Measurements from ENCODE around the gene DAPK2.

Gene DAPK2

DNA sequence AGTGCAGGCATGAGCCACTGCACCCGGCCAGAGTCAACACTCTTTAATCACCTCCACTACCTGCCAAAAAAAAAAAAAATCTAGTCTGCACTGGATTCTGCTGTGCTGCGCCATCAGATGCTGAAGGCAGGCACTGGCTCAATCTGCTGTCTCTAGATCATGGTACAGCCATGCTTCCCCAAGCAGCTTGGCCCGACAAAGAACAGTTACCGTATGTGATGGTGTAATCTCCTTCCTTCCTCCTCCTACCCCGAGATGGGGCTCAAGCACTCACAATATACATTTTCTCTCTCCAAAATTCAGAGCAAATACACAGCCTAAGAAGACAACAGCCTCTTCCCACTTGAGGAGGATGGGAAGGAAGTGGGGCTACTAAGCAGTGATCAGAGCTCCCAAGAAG lies 45.1 kb downstream of the DAPK2 start:
- TF ChIP-seq GATA2 (IDR thresholded peaks at IDR 0.05; ENCODE audit: low read depth, low read length) = no peak
- TF ChIP-seq GATA3 (IDR thresholded peaks at IDR 0.05; ENCODE audit: low read depth, low read length) = no peak

GRCh38 chr15:64000183-64000951 lies 45.9 kb downstream of the DAPK2 start:
- no peak for TF ChIP-seq GATA2 (IDR thresholded peaks at IDR 0.05; ENCODE audit: low read depth, low read length)
- TF ChIP-seq GATA3 (IDR thresholded peaks at IDR 0.05; ENCODE audit: low read depth, low read length) = no peak

DNA sequence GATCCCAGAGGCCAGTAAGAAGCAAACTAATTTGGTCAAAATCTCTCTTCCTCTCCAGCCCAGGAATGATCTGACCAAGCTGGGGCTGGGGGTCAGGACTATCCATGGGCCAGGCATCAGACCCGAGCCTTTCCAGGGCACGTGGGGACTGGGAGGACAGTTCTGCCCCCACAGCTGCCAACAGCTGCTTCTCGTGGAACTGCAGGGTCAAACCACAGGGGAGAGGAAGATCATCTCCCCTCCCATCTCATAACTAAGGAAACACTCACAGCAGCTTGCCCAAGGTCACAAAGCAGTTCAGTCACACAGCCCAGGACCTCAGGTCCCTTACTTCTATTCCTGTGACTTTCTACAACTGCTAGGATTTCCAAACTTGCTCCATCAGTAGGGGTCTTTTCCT lies 47.1 kb downstream of the DAPK2 start:
- TF ChIP-seq GATA3 (IDR thresholded peaks at IDR 0.05; ENCODE audit: low read depth, low read length) (no peak), GATA2 (IDR thresholded peaks at IDR 0.05; ENCODE audit: low read depth, low read length) (no peak)

GRCh38 chr15:63998489-63998888 lies 47.8 kb downstream of the DAPK2 start:
- TF ChIP-seq GATA2 (IDR thresholded peaks at IDR 0.05; ENCODE audit: low read depth, low read length) = no peak
- no peak for TF ChIP-seq GATA3 (IDR thresholded peaks at IDR 0.05; ENCODE audit: low read depth, low read length)

GRCh38 chr15:63997715-63998442 lies 48.4 kb downstream of the DAPK2 start:
- TF ChIP-seq GATA3 (IDR thresholded peaks at IDR 0.05; ENCODE audit: low read depth, low read length) (no peak), GATA2 (IDR thresholded peaks at IDR 0.05; ENCODE audit: low read depth, low read length) (no peak)

GRCh38 chr15:63996794-63997357 lies 49.4 kb downstream of the DAPK2 start:
- TF ChIP-seq GATA3 (IDR thresholded peaks at IDR 0.05; ENCODE audit: low read depth, low read length) = no peak
- no peak for TF ChIP-seq GATA2 (IDR thresholded peaks at IDR 0.05; ENCODE audit: low read depth, low read length)

- no peak for TF ChIP-seq GATA3 (IDR thresholded peaks at IDR 0.05; ENCODE audit: low read depth, low read length)
- TF ChIP-seq GATA2 (IDR thresholded peaks at IDR 0.05; ENCODE audit: low read depth, low read length) = no peak
Measured at GRCh38 chr15:63995789-63996188, 50.5 kb downstream of the DAPK2 start.

DNA sequence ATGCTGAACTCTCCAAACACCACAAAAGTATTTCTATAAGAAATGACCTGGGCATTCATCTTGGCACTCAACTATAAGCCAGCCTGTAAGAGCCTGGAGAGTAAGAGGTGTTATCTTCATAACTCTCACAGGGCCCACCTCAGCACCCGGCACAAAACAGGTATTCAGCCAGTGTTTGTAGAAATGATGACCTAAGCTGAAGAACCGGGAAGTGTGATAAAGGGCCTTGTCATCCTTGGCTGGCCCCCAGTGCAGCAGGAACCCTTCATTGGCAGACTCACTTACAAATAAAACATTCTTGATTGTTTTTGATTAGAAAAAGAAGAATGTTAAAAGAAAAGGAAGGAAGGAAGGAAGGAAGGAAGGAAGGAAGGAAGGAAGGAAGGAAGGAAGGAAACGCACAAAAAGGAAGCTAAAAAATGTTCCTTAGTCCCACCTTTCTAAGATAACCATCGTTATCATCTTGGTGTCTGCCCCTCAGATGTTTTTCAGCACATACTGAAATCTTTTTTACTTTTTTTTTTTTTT lies 52.1 kb downstream of the DAPK2 start:
- TF ChIP-seq GATA2 (IDR thresholded peaks at IDR 0.05; ENCODE audit: low read depth, low read length) (no peak), GATA3 (IDR thresholded peaks at IDR 0.05; ENCODE audit: low read depth, low read length) (no peak)

DNA sequence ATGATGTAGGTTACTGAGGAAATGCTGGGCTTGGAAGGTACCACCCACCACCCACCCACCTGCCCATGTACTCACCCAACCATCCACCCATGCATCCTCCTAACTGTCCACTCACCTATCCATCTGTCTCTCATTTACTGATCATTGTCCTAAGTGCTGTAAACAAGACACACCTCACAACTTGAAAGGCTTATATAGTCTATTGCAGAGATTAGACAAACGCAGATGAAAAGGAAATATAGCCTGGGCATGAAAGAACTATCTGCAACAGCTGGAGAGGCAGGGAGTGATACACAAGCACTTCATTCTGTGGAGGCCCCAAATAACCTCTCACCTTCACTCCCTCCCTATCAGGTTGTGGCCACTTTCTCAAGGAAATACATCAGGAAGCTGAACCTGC lies 54.0 kb downstream of the DAPK2 start:
- no peak for TF ChIP-seq GATA2 (IDR thresholded peaks at IDR 0.05; ENCODE audit: low read depth, low read length)
- no peak for TF ChIP-seq GATA3 (IDR thresholded peaks at IDR 0.05; ENCODE audit: low read depth, low read length)

DNA sequence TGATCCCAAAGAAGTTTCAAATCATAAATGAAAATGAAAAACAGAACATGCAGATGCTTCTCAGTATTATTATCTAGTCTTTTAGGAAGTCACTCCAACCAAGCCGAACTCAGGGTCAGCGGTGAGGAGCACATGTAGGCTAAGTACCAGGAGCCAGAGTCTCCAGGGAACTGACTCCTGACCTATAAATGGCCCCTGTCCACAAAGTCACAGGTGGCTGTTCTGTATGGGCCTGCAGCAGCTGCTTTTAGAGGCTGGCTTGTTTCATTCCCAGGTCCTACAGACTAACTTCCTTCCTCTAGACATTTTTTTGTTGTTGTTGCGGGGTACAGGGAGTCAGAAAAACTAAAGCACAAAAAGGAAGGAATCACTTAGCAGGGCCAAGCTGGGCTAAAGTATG lies 54.6 kb downstream of the DAPK2 start:
- TF ChIP-seq GATA3 (IDR thresholded peaks at IDR 0.05; ENCODE audit: low read depth, low read length) (no peak), GATA2 (IDR thresholded peaks at IDR 0.05; ENCODE audit: low read depth, low read length) (no peak)

- TF ChIP-seq GATA3 (IDR thresholded peaks at IDR 0.05; ENCODE audit: low read depth, low read length) (no peak), GATA2 (IDR thresholded peaks at IDR 0.05; ENCODE audit: low read depth, low read length) (no peak)
Measured at GRCh38 chr15:63990454-63990853, 55.8 kb downstream of the DAPK2 start.

DNA sequence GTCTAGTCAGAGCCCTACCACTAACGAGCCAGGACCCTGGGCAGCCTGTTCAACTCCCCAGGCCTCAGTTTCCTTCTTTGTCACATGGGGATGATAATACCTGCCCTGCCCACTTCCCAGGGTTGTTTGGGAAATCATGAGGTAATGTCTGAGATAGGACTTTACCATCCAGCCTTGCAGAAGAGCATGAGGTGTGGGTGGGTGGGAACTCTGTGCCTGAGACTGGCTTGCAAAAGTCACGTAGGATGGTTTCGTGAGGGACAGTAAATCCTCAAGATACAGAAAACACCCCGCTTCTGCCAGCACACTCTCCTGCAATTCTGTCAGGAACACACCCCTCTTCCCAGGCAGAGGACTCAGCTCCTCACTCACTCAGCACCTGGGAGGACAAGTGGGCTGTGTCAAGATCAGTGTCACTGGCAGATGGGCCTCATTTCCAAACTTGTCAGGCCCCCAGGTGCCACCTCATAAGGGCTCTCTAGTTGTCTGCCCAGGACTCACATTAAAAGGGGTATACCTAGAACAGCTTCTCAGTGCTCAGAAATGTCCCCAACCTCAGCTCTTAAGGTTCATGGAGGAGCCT lies 58.4 kb downstream of the DAPK2 start:
- TF ChIP-seq GATA2 (IDR thresholded peaks at IDR 0.05; ENCODE audit: low read depth, low read length) = no peak
- TF ChIP-seq GATA3 (IDR thresholded peaks at IDR 0.05; ENCODE audit: low read depth, low read length) = no peak

GRCh38 chr15:63986751-63987341 lies 59.4 kb downstream of the DAPK2 start:
- TF ChIP-seq GATA2 (IDR thresholded peaks at IDR 0.05; ENCODE audit: low read depth, low read length) (no peak), GATA3 (IDR thresholded peaks at IDR 0.05; ENCODE audit: low read depth, low read length) (no peak)

DNA sequence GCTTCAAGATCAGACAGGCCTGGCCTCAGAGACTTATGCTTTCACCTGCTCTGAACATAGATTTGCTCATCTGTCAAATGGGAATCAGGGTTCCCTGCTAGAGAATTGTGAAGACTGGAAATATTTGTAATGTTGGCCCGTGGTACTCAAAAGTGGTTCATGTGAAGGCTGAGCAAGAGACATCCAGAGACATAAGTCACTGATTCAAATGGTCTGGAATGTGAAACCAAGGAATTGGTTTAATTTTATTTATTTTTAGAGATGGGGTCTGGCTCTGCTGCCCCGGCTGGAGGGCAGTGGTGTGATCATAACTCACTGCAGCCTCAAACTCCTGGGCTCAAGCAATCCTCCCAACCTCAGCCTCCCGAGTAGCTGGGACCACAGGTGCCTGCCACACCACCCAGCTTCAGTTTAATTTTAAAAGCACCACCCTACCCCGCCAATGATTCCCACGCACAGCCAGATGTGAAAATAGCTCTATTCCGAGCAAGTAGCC lies 60.1 kb downstream of the DAPK2 start:
- TF ChIP-seq GATA3 (IDR thresholded peaks at IDR 0.05; ENCODE audit: low read depth, low read length) (no peak), GATA2 (IDR thresholded peaks at IDR 0.05; ENCODE audit: low read depth, low read length) (no peak)

Data from SH-SY5Y (cell line).